Midbrain (tissue), 1 donor: Measurements from ENCODE around the gene ACSL3.
"Not testable (repeated sequence)": the region's sequence is repeated elsewhere in the genome, so short reads cannot be mapped to it uniquely, and the experiment has no call there.

Experiments used
- DNase-seq: peaks from one replicate; lab custom pipeline; 2025; lab: John Stamatoyannopoulos, UW

Gene ACSL3

DNA sequence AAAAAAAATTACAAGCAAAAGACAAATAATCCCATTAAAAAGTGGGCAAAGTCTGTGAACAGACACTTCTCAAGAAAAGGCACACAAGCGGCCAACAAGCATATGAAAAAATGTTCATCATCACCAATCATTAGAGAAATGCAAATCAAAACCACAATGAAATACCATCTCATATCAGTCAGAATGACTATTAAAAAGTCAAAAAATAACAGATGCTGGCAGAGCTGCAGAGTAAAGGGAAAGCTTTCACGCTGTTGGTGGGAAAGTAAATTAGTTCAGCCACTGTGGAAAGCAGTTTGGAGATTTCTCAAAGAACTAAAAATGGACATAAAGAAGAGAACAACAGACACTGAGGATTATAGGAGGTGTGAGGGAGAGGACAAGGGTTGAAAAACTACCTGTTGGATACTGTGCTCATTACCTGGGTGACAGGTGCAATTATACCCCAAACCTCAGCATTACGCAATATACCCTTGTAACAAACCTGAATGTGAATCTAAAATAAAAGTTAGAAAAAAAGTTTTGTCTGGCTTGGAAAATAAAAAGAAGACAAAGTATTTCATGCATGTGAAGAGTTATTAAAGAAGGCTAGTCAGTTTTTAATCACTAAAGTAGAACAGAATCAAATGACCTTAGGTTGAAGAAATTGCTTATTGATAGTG is 8.7 kb upstream of the ACSL3 start:
- no peak for DNase-seq

DNA sequence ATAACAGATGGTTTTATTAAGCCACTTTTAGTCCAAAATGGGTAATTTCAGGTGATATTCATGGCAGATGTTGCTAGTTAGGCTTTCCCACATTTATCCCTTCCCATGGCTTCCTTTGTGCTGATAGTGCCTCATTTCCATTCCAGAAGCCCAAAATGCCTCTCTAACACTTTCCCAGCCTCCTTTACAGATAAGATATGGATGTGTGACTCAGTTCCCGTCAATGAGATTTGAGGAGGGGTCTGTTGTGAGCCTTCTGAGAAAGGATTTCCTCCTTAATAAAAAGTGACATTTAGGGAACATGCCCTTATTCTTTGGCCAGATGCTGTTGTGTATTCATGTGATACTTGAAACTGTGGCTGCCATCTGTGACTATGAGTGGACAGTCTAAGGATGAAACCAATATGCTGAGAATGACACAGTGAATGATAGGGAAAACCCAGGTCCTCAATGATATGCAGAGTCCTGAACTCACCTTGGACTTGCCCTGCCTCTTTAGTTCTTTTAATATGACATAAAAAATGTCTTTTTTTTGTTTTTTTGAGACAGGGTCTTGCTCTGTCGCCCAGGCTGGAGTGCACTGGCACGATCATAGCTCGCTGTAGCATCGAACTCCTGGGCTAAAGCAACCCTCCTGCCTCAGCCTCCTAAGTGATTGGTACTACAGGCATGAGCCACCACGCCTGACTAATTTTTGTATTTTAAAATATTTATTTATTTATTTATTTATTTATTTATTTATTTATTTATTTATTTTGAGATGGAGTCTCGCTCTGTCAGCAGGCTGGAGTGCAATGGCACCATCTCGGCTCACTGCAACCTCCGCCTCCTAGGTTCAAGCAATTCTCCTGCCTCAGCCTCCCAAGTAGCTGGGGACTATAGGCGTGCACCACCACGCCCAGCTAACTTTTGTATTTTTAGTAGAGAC is 5.8 kb upstream of the ACSL3 start:
- DNase-seq: no peak

DNA sequence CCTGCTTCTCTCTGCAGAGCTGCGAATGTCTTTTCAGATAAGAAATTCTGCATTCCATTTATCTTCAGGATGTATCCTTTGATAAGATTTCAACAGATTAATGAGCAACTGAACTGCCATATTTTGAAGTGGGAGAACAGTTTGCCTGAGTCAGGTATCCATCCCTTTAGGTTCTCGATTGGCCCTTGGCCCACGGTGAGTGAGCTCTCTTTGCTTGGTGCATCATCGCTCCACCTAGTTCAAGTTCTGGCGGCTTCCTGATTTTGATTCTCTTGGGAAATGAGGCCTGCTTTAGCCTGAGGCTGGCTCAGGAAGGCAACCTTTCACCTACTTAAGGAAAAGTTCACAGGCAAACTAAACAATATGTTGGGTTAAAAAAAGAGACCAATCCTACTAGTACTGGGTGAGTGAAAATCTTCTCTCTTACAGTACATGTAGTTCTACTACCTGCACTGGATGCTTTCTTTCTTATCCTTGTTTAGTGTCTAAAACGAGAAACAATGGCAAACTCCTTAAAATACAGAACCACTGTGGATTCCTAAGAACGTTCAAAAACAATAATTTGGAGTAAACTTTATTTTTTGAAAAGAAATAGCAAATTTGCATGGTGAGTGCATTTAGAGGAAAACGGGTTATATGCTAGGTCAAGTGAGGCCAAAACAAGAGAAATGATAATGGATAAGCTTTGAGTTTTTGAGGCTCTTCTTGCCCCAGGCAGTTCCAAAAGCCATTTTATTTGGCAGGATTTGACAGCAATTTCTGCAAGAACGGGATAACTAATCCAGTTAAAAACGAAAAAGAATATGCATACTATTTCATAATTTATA is 837 bp upstream of the ACSL3 start:
- peak; percentile 53 for DNase-seq

DNA sequence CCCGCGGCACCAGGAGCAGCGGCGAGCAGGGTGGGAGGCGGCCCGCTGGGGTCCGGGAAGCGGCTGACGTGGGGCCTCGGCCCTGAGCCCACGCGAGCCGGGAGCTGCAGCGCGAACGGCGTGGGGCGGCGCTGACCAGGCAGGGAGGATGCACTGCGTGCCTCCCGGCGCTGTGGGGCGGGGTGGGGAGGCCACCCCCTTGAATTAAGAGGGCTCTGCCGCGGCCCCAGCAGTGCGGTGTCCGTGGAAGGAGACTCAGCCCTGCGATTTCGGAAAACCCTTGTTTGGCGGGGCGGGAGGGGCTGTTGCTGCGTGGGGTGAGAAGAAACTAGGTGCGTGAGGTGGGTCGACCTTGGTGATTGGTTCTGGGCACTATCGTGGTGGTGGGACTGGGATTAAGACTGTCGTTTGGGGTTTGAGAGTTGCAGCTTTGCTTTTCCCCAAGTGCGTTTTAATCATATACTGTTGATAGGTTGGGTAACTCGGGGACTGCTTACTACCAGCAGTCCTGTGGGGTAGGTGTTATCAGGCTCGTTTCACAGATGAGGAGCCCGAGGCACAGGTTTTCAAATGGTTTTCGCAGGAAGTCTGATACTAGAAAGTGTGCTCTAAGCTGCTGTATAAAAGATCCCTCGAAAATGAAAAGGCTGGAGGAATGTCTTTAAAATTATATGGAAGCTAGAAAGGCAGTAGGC is 722 bp downstream of the ACSL3 start:
- DNase-seq: no peak

DNA sequence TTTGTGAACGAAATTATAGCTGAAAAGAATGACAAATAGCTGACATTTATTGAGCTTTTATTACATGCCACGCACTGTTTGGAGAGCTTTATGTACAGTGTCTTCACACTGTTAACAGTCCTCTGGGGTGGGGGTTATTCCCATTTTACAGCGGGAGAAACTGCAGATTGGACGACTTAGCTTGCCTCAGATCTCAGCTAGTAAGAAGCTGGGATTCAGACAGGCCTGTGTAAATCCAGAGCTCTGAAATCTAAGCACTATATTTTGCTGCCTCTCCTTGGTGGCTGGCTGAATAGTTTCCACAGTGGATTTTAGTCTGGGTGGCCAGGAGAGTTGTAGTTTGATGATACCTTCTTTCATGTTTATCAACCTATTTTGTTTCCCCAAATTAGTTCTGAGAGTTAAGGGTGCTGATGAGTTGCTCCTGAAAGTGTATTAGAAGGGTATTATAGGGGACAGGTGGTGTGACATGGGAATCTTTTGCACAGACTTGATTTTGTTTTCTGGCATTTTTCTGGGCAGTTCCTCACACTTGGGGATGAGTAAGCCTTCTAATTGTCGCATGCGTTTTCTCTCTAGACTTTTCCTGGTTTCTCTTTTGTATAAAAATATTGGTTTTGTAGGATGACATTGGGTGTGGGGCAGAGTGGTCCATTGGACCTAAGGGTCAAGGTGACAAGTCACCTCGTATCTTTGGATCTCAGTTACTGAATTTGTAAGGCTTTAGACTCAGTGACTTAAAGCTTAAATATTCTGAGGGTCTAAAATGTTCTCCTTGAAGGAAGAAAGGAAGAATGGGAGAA is 1.5 kb downstream of the ACSL3 start:
- DNase-seq: peak; percentile 59

DNA sequence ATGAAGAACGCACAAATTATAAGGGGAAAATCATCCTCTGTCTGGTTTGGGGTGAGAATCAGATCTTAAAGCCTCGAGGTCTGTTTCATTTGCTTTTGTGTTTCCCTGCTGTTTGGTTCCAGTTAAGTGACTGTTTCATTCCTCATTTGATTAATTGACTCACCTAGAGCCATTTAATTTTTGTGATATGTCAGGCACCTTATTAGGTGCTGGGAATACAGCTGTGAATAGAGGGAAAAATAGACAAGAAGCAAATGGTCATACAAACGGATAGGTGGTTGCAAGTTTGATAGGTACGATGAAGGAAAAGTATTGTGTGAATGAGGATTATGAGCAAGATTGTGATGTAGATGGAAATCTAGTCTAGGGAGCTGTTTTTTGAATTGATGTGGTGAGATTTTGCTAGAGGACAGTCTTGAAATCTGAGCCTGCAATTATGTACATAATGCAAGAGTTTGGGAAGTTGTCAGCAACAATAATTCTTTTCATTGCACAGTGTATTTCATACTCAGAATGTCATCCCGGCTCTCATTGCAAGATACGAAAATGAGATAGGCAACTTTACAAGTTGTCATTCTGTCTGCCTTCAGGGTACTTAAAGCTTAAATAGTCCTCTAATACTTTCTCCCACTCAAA is 2.2 kb downstream of the ACSL3 start:
- no peak for DNase-seq

DNA sequence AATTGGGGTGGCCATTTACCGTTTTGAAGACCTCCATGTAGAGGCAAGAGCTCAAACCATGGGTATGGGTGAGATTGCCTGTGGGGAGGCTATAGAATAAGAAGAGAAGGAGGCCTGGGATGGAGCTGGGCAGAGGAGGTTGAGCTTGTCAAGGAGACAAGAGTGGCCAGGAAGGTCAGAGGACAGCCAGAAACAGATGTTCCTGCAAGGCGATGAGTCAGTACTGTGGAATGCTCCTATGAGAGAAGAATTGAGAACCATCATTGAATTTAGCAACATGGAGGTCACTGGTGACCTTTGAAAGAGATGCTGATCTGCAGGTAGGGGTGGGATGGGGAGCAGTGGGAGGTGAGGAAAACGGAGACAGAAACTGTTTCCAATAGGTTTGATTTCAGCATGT is 3.5 kb downstream of the ACSL3 start:
- DNase-seq: no peak

DNA sequence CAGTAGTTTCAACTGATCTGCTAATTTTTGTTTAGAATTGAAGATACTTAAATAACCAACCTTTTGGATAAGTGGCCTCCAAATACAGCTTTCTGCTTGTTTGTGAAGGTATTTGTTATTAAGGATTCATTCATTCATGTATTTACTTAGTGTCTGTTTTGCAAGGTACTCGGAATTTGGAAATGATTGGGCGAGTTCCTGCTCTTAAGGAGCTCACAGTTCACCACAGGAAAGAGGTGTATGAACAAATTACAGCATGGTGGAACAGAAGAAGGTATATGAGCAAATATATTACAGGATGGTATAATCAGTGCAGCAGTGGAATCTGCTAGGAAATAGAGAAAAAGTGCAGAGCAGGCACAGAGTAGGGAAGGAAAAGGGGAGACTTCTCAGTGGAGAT is 4.5 kb downstream of the ACSL3 start:
- no peak for DNase-seq

DNA sequence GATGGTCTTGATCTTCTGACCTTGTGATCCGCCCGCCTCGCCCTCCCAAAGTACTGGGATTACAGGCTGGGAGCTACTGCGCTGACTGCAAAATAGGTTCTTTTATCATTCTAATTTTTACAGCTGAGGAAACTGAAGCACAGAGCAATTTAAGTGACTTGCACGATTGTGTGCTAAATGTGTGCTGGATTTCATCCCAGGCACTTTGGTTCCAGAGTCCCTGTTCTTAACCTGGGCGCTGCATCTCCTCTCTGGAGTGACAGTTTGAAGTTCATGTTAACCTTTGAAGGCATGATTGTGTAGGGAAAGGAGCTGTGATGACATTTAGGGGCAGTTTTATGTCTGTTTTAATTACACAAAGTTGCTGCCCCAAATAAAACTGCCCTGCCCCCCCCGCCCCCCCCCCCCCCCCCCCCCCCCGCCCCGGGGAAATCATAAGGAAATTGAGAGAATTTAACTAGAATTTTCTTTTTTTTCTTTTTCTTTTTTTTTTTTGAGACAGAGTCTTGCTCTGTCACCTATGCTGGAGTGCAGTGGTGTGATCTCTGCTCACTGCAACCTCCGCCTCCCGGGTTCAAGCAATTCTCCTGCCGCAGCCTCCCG is 5.6 kb downstream of the ACSL3 start:
- DNase-seq: no peak

DNA sequence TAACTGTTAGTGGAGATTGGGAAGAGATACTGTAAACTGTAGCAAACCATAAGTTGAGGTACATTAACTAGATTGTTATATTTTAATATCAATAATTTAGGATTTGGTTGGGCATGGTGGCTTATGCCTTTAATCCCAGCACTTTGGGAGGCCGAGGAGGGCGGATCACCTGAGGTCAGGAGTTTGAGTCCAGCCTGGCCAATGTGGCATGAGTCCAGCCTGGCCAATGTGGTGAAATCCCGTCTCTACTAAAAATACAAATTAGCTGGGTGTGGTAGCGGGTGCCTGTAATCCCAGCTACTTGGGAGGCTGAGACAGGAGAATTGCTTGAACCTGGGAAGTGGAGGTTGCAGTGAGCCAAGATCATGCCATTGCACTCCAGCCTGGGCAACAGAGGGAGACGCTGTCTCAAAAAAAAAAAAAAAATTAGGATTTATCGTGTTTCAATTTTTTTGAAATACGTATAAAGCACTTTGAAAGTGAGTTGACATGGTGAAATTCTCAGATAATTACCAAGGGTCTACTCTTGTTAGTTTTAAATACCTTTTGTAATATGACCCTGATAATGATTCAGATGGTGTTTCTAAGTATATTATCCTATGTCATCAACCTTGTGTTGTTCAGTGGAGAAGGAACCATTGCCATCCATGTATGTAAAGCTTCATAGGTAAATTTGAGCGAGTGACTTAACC is 7.9 kb downstream of the ACSL3 start:
- not testable (repeated sequence) for DNase-seq

DNA sequence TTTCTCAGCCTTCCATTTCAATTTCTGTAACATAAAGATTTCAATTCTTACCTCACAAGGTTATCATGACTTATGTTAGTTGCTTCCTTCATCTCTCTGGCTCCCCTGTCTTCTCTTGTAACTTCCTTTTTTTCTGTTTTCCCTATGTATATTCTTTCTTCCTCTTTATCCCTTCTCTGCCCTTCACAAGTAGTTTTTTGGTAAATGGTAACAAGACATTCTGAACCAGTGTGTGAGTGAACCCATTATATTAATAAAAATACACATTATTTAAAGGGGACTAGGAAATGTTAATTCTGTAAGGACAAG is 8.4 kb downstream of the ACSL3 start:
- DNase-seq: no peak

DNA sequence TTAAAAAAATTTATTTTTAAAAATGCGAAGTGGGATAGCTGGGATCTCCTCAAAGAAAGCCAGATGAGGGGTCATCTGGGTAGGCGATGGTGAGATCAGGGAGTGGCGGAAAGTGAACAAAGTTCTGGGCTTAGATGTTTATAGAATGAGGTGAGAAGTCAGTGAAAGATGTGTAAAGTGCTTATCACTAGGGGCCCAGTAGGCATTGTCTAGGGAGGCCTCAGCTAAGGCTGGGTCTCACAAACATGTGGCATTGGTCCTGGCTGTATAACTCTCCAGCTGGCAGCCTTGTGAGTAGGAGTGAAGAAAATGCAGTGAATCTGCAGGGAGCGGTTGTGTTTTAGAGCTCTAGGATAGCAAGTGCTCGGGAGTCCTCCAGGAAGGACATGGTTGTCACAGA is 10.5 kb downstream of the ACSL3 start:
- no peak for DNase-seq

DNA sequence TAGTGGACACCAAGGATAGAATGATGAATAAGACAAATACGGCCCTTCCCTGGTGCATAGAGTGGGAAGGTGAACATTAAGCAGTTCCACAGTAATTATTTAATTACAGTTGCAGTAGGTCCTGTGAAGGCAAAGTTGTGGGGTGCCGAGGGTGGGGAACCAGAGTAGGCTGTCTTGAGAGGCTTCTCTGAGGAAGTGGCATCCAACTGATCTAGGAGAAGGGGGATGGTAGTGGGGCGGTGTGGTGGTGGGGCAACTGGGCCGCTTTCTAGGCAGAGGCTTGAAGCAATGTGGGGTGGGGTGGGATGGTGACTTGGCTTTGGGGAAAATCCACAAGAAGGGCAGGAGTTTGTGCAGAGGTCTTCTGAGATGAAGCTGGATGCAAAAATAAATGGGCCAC is 11.7 kb downstream of the ACSL3 start:
- no peak for DNase-seq

DNA sequence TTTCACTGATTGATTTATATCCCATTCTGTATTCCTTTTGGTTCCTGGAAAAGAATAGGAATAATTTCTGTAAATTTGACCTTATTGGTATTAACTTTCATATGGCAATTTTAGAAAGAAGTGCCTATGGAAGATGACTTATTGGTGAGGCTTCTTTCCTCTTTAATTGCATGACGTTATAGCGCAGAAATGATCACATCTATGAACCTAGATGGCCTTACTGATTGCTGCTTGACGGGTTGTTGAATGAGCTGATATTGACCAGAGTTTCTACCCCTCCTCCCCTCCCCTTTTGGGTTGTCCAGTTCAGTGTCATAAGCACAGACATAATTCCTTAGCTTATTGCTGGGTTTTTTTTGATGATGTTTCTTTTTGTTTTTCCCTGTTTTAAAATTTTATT is 14.6 kb downstream of the ACSL3 start:
- DNase-seq: no peak

DNA sequence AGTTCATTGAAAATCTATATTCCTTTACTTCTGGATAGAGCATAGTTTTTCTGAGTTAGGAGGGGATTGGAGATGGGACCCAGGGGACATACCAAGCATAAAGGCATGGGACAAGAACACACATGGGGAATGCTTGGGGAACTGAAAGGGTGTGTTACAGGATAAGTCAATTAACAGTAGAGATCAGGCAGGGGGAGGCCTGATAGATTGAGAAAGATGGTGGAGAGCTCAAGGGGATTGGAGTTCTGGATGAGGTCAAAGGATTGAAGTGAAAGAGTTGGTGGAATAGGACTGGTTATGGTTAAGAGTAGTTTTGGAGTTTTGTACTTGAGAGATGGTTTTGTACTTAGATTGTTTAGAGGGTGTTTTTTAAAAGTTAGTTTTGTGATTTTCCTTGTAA is 16.1 kb downstream of the ACSL3 start:
- no peak for DNase-seq

DNA sequence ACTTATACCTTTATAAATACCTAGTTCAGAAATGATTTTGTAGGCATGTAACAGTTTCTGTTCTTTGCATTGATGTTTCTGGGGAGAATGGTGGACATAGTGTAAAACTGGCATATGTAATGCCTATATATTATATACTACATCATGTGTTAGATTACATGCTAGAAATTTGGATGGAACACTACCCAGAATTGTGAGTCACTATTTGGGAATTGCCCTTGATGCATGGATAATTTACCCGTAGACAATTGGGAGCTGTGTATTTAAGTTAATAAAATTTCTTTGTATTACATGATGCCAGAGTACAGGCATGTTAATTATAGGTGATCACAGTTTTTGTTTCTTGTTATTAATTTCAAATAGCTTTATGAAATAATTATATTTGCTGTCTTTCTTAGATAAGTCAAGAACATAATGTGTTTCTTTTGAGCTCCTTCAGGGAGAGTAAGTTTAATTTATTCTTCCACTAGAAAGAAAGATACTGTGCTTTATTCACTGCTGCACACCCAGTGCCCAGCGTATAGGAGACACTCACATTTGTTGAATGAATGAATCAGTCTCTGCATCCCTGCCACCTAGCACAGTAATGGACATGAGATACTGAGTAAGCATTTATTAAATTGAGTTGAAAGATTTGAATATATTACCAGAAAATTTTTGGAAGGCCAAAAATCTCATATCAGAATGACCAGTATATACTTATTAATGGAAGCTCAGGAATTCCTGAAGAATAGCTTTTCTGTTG is 16.9 kb downstream of the ACSL3 start:
- DNase-seq: no peak

DNA sequence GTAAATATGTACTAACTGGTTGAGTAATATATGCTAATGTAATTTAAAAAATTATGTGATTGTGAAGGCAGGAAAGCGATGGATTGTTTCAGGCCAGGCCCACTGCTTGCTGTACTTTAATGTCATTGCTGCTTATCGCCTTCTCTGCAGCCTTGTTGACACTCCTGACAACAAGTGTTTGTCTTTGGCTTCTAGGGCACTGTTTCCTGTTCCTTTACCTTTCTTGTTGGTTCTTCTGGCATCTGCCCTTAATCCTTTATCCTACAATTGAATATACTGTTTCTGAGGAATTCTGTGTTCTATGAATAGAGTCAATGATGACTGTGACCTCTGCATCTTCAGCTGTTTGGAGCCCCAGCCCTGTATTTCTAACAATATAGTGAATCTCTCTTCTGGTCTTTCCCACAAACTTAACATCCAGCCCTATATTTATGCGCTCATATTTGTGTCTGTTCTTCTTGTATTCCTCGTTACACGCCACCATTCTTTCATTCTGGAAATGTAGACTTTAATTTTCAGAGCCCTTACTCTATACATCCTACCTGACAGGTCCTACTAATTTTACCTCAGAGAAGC is 17.6 kb downstream of the ACSL3 start:
- no peak for DNase-seq

DNA sequence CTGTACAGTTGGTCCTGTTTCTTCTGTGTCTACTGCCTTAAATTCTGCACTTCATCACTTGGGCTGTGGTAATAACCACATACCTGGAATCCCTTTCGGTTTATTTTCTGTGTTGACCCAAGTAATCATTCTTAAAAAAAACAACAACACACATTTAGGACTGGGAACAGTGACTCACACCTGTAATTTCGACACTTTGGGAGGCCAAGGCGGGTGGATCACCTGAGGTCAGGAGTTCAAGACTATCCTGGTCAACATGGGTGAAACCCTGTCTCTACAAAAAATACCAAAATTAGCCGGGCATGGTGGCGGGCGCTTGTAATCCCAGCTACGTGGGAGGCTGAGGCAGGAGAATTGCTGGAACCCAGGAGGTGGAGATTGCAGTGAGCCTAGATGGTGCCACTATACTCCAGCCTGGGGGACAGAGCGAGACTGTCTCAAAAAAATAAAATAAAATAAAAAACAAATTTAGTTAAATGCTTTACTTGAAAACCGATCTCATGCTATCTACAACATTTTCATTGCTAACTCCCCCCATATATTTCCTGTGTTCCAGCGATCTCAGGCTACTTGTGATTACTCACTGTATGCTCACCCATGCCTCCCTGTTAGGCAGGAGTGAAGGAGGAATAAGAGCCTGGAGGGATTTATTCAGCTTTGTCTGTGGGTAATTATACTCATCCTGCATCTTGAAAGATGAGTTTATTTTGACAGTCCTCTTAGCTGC is 18.2 kb downstream of the ACSL3 start:
- DNase-seq: no peak
